K562 (cell line): ENCODE results near the gene GPR176.

Experiments
- YBX1 ChIP-seq: fragments of 450-650 bp; IDR thresholded peaks from 2 replicates; pipeline ENCODE4 v1.7.1; 2016; ENCODE audit warnings: mild to moderate bottlenecking
- TF ChIP-seq, protein P1 (sequence below), 3 experiments: IDR thresholded peaks in 2 of 3; conservative IDR thresholded peaks in 1 of 3; 2 replicates each; pipeline ENCODE4 v1.5.1; 2011 to 2012; ENCODE audit warnings: low read length in 3 of 3, mild to moderate bottlenecking in 3 of 3, control low read depth in 2 of 3, improper control_type of control experiment in 1 of 3, inconsistent platforms in 1 of 3, low read depth in 1 of 3, mixed read lengths in 1 of 3, moderate library complexity in 1 of 3; ENCODE audit not compliant: insufficient read depth in 2 of 3

DNA sequence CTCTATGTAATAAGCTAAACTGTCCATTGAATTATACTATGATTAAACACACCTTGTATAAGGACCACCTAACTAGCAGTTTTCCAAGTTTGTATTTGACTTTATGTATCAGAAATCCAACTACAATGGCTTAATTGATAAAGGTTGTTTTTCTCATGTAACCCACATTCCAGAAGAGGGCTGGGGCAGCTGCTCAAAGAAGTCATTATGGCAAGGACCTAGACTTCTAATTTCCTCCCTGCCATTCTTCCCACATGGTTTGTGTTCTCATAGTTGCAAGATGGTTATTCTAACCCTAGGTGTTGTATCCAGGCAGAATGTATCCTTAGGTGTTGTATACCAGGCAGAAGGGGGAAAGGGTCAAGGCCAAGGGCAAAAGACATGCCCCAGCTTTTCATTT is 35.7 kb downstream of the GPR176 start:
- no peak for TF ChIP-seq YBX1
- TF ChIP-seq, protein P1, sequence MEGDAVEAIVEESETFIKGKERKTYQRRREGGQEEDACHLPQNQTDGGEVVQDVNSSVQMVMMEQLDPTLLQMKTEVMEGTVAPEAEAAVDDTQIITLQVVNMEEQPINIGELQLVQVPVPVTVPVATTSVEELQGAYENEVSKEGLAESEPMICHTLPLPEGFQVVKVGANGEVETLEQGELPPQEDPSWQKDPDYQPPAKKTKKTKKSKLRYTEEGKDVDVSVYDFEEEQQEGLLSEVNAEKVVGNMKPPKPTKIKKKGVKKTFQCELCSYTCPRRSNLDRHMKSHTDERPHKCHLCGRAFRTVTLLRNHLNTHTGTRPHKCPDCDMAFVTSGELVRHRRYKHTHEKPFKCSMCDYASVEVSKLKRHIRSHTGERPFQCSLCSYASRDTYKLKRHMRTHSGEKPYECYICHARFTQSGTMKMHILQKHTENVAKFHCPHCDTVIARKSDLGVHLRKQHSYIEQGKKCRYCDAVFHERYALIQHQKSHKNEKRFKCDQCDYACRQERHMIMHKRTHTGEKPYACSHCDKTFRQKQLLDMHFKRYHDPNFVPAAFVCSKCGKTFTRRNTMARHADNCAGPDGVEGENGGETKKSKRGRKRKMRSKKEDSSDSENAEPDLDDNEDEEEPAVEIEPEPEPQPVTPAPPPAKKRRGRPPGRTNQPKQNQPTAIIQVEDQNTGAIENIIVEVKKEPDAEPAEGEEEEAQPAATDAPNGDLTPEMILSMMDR (IDR thresholded peaks at IDR 0.05 in 2 of 3, conservative IDR thresholded peaks at IDR 0.05 in 1 of 3; ENCODE audit: insufficient read depth in 2 of 3, low read depth in 1 of 3, low read length in 3 of 3) = no peak
